Cardiac muscle cell (in vitro differentiated cells and primary cell): Measurements from ENCODE around the gene DPP8. TPM values are rescaled to one million over a fixed set of nuclear protein-coding genes. Genes with fewer than 3 reads are reported as not detected.

ENCODE experiments used
- DNase-seq, 2 donors: peaks; one replicate each; pipeline versions ENCODE4 v3.0.0 to v3.0.0-alpha.2; 2010 to 2017; ENCODE audit warnings: low read depth in 1 of 2, low spot score in 1 of 2
- H3K27ac ChIP-seq: fragments of 200-600 bp; sonication (generic); 2 replicates; pipeline ENCODE4 v1.5.1; 2016
- H3K27me3 ChIP-seq: fragments of 200-600 bp; sonication (generic); 2 replicates; pipeline ENCODE4 v1.6.0; 2016; ENCODE audit warnings: control low read depth
- H3K36me3 ChIP-seq: fragments of 200-600 bp; sonication (generic); 2 replicates; pipeline ENCODE4 v1.5.1; 2016; ENCODE audit warnings: control low read depth
- H3K4me1 ChIP-seq: fragments of 200-600 bp; sonication (generic); 2 replicates; pipeline ENCODE4 v1.8.1; 2017; ENCODE audit warnings: low read depth, mild to moderate bottlenecking, mixed run types
- H3K4me3 ChIP-seq: fragments of 200-600 bp; sonication (generic); 2 replicates; pipeline ENCODE4 v1.5.1; 2016; ENCODE audit warnings: mild to moderate bottlenecking
- H3K9me3 ChIP-seq: fragments of 200-600 bp; sonication (generic); 2 replicates; pipeline ENCODE4 v1.5.1; 2017; ENCODE audit warnings: low read depth, mild to moderate bottlenecking, control low read depth
- polyA plus RNA-seq: library from polyadenylated mRNA; unstranded; fragments of >200 nt; fragmentation: Nextera tagmentation; extraction: Ambion mirVana; gene quantifications from 2 replicates; pipeline ENCODE4 v1.2.1, GENCODE V29; 2016
- total RNA-seq: library from RNA; depleted of rRNA; stranded (reverse); fragments of >200 nt; gene quantifications from 2 replicates; pipeline ENCODE4 v1.2.3, GENCODE V29; 2016
- TF ChIP-seq, protein P1 (sequence below): IDR thresholded peaks from 2 replicates; pipeline ENCODE4 v1.5.1; 2012; ENCODE audit warnings: low read depth, mild to moderate bottlenecking, low read length

DPP8 gene
- total and polyA plus RNA-seq, 2 experiments from 2014 or later, result 21.4 to 23.2 TPM

DNA sequence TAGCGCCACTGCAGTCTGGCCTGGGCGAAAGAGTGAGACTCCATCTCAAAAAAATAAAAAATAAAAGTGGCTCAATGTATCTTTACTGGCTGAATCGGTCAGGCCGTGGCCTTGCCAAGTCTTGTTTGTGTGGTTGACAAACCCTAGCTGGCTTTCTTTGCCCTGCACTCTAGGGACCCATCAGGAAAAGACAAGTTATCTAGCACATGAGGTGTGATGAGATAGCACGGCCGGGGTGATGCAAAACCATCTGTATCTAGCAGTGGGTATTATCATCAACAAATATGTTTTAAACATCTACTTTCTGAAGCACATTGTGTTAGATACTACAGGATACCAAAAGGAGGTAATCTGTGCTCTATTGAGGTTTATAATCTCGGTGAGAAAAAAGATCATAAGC, 3.9 kb upstream of the DPP8 start:
- peaks cover 4% of the 10 kb centered on the region for H3K4me1 ChIP-seq
- no peak overlapping the region for H3K4me3 ChIP-seq
- no peaks in the 10 kb centered on the region for H3K27me3 ChIP-seq
- no peaks in the 10 kb centered on the region for H3K36me3 ChIP-seq
- H3K9me3 ChIP-seq, result no peaks in the 10 kb centered on the region
- peak in 1 of 2 donors; percentile 6 for DNase-seq
- H3K27ac ChIP-seq, result no peak overlapping the region
- TF ChIP-seq, protein P1, sequence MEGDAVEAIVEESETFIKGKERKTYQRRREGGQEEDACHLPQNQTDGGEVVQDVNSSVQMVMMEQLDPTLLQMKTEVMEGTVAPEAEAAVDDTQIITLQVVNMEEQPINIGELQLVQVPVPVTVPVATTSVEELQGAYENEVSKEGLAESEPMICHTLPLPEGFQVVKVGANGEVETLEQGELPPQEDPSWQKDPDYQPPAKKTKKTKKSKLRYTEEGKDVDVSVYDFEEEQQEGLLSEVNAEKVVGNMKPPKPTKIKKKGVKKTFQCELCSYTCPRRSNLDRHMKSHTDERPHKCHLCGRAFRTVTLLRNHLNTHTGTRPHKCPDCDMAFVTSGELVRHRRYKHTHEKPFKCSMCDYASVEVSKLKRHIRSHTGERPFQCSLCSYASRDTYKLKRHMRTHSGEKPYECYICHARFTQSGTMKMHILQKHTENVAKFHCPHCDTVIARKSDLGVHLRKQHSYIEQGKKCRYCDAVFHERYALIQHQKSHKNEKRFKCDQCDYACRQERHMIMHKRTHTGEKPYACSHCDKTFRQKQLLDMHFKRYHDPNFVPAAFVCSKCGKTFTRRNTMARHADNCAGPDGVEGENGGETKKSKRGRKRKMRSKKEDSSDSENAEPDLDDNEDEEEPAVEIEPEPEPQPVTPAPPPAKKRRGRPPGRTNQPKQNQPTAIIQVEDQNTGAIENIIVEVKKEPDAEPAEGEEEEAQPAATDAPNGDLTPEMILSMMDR, result no peak

DNA sequence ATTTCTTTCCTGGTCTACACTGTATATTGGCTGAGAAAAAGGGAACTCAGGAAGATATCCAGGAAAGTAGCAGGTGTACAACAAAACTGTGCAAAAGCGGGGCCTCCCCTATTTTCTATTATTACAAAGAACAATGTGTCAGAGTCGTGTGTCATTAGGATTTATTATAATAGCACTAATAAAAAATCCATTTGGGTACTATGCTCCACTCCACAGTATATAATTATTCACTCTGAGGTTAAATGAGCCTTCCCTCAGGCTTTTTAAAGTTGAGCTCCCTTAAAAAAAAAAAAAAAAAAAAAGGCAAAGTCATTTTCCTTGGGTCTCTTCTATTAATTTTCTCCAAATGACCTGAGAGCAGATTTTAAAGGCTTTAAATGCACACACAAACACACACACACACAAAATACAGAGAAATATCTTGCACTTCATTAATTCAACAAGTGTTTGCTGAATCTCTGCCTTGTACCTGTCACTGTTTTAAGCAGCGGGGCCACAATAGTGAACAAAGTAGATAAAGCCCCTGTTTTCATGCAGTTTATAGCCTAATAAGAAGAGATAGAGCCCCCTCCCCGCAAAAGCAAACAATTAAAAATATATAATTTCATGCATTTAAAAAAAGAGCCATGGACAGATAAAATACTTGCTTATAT, 1.3 kb upstream of the DPP8 start:
- no peak overlapping the region for H3K27ac ChIP-seq
- no peak for DNase-seq
- no peaks in the 10 kb centered on the region for H3K9me3 ChIP-seq
- peaks cover 10% of the 10 kb centered on the region for H3K4me1 ChIP-seq
- TF ChIP-seq, protein P1, result no peak
- H3K36me3 ChIP-seq, result peaks cover 3% of the 10 kb centered on the region
- H3K27me3 ChIP-seq, result no peaks in the 10 kb centered on the region
- no peak overlapping the region for H3K4me3 ChIP-seq

- Histone ChIP-seq H3K4me3 (peak overlapping the region; percentile 95), H3K27me3 (no peaks in the 10 kb centered on the region), H3K27ac (no peak overlapping the region), H3K9me3 (no peaks in the 10 kb centered on the region), H3K36me3 (peaks cover 3% of the 10 kb centered on the region), H3K4me1 (peaks cover 10% of the 10 kb centered on the region)
- no peak for DNase-seq
- TF ChIP-seq, protein P1, result no peak
Observed at GRCh38 chr15:65517866-65518207, 348 bp upstream of the DPP8 start.

DNA sequence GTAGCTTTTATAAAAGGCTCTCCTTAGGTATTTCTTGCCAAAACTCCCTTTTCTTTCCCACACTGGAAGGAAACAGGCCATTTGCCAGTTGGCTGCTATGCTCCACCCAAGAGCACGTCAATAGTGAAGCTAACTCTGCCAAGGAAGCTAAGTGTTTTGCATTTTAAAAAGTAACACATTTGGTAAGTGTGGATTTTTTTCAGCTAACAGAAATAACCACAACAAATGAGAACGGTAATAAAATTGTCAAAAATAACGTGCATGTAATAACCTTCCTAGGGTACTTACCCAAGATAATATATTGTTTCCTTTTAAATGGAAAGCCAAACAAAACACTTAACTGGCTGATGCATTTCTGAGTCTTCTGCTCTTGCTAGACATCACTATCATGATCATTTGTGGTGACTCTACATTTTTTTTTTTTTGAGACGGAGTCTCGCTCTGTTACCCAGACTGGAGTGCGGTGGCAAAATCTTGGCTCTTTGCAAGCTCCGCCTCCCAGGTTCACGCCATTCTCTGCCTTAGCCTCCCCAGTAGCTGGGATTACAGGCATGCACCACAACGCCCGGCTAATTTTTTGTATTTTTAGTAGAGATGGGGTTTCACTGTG, 4.6 kb downstream of the DPP8 start:
- H3K4me1 ChIP-seq, result peaks cover 10% of the 10 kb centered on the region
- H3K36me3 ChIP-seq, result peaks cover 27% of the 10 kb centered on the region
- no peak overlapping the region for H3K27ac ChIP-seq
- H3K27me3 ChIP-seq, result no peaks in the 10 kb centered on the region
- H3K9me3 ChIP-seq, result no peaks in the 10 kb centered on the region
- TF ChIP-seq, protein P1, result no peak
- peak in 1 of 2 donors; percentile 92 for DNase-seq
- no peak overlapping the region for H3K4me3 ChIP-seq

DNA sequence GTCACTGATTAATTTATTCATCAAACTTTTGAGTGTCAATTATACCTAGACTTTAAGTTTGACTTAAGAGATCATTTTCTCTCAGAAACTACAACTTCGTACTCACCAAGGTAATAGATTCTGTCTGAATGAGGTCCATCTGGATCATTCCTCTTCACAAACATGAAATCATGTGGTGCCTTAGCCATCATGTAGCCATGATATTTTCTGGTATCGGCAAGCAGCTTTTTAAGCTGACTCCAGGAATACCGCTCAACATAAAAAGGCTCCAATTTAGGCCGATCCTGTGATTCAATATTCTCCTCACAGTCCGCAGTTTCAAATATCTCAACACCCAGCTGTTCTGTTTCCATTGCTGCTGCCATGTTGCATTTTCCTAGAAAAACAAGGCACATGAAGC, 5.3 kb downstream of the DPP8 start:
- TF ChIP-seq, protein P1, result no peak
- Histone ChIP-seq H3K27me3 (no peaks in the 10 kb centered on the region), H3K9me3 (no peaks in the 10 kb centered on the region), H3K4me3 (no peak overlapping the region), H3K36me3 (peaks cover 27% of the 10 kb centered on the region), H3K4me1 (peaks cover 10% of the 10 kb centered on the region), H3K27ac (no peak overlapping the region)
- DNase-seq, result peak in 1 of 2 donors; percentile 16
